GM19438 (cell line): ENCODE measurements around the gene LGI4.
"Not testable (repeated sequence)": the region's sequence is repeated elsewhere in the genome, so short reads cannot be mapped to it uniquely, and the experiment has no call there.

Source experiments
- ATAC-seq: cut with Tn5 transposase; IDR thresholded peaks from one replicate; pipeline ENCODE4 v1.9.1; 2021; ENCODE audit warnings: low read depth; ENCODE audit not compliant: unreplicated experiment

The LGI4 gene

DNA sequence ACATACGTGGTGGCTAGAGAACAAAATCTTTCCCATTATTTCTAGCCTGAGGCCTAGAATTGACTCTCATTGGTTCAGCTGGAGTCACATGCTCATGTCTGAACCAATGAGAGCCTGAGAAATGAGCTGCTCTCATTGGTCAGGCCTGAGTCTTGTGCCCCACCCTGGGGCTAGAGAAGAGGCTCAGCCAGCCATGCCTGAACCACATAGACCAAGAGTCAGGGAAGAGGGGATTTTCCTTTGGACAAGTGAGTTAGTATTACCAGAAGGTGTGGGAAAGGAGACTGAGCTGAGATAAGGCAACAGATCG is 26.5 kb upstream of the LGI4 start:
- ATAC-seq, result no peak

DNA sequence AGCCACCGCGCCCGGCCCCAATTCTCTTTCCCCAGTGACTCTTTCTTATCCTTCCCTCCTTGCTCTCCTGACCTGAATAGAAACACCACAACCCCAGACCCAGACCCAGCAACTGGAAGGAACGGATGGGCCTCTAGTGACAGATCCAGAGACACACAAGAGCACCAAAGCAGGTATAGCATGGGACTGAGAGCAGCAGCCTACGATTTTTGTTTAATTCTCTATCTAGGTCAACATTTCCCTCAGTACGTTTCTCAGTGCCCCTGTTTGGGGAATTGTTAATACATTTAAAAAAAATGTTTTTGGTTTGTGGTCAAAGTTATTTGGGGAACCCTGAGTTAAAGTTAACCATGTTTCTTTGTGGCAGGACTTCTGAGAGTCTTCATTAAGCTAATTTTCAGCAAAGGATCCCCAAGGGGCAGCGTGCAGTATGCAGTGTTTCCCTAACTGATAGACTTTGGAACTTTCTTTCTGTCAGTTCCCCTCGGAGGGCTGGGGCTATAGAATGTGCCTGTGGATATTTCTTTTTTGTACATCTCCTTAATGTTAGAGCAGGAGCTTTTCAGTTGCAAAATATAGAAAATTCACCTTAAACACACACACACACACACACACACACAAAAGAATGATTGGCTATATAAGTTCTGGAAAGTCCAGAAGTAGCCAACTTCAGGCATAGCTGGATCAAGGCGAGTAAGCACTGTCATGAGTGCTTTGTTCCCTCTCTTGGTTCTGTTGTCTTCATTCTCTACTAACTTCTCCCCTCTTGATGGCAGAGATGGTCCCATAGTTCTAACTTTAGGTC is 26.0 kb upstream of the LGI4 start:
- no peak for ATAC-seq

DNA sequence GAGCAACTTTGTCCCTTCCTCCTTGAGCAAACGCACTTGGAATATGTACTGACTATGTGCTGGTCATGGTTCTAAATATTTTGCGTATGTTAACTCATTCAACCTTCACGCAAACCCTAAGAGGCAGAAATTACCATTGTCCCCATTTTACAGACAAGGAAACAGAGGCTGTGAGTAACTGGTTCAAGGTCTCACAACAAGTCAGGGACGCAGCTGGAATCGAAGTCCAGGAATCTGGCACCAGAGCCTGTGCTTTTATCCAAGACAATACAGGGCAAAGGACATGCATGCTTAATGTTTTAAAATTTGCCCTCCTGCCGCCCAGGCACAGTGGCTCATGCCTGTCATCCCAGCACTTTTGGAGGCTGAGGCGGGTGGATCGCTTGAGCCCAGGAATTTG is 24.7 kb upstream of the LGI4 start:
- no peak for ATAC-seq

DNA sequence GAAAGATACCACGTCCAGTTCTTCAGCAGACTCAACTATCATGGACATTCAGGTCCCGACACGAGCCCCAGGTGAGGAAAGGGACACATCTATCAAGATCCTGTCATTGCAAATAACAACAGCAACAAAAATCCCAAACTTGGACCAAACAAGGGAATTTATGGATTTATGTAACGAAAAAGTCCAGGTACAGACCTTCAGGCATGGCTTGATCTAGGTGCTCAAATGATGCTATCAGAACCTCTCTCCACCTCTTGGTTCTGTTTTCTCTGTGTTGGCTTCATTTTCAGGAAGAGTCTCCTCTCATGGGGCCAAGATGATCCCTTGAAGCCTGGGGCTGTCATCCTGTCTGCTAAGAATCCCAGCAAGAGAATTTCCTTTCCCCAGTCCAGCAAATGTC is 22.6 kb upstream of the LGI4 start:
- no peak for ATAC-seq

DNA sequence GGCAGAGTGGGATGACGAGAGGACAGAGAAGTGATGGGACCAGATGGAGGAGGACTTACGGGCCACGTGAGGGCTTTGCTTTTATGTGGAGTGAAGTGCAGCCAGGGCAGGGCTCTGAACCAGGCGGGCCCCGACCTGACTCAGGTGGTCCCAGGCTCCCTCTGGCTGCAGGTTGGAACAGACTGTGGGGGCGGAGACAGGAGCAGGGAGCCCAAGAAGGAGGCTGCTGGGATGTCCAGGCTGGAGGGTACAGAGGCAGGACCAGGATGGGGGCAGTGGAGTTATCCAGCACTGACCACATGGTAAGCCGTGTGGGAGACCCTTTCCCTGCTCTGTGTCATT is 21.8 kb upstream of the LGI4 start:
- no peak for ATAC-seq

DNA sequence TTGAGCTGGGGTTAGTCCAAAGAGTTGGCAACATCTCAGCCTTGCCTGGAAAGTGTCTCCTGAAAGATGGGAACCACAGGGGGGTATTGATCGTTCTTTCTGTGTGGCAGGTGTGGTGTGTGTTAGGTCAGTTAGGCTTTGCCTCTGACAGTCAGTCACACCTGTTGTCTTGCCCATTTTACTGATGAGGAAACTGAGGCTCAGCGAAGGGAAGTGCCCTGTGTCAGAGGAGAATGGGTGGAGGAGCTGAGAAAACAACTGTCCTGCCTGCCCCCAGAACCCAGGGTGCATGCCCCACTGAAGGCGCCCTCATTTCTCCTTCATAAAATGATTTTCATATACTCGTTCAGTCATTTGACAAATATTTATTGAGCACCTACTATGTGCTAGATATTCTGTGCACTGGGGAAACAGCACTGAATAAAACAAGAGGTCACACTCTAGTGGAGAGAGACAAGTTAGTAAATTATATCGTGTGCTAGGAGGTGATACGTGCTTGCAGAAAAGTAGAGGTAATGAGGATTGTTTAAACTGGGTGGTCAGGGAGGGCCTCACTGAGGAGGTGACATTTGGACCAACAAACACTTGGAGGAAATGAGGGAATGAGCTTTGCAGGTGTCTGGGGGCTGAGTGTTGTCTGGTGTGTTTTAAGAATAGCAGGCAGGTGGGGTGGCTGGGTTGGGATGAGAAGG is 21.3 kb upstream of the LGI4 start:
- no peak for ATAC-seq

DNA sequence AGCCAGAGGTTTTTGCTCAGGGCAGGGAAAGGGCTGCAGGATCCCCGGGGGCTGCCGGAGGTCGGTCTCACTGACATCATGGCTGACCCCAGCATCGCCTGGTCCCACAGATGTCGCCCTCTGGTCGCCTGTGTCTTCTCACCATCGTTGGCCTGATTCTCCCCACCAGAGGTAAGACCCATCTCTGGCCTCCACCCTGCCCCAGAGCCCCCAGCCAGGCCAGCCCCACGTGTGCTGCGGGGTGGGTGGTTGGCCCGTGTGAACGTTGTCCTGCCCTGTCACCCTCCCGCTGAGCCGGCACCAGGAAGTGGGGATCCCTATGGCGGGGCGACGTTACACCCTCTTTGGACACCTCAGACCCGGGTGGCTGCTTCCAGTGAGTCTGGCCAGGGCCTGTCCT is 20.6 kb upstream of the LGI4 start:
- ATAC-seq, result peak; percentile 37

DNA sequence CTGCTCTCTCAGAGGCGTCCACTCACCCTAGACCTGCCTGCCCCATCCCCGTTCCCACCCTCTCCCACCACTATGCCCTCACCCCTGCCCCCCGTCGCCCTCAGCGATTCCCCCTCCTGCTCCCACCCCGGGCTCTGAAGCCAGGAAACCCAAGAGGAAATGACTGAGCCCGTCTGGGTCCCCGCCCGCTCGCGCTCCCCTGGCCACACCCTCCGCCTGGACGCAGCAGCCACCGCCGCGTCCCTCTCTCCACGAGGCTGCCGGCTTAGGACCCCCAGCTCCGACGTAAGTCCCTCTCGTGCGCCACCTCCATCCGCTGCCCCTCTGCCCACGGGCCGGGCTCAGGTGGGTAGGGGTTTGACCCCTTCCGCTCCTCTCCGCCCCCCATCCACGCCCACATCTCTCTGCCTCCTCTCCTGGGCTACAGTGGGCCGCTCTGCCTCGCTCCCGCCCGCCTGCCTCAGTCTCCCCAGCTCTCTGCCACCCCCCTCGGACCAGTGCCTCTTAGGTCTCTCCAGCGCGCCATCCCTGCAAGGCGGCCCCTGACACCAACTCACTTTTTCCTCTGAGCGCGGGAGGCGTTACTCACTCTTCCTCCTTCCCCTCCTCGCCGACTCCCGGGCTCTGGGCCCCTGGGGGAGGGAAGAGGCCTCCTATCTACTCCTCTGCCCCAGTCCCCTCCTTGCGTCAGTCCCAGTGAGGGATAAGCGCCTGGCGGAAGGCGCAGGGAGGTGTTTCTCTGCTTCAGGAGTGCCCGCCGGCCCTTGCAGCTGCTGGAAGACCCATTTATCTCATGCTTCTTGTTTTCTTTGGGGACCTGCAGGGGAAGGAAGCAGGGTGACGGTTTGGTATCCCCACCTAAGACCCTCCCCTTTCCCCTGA is 19.9 kb upstream of the LGI4 start, which contains the start of gene FXYD5:
Gene FXYD5 (plus strand): TSS at position 211 of the 882 bp plus-strand sequence. CDS start 816 bp downstream, outside the sequence.
- peak; percentile 61 for ATAC-seq

DNA sequence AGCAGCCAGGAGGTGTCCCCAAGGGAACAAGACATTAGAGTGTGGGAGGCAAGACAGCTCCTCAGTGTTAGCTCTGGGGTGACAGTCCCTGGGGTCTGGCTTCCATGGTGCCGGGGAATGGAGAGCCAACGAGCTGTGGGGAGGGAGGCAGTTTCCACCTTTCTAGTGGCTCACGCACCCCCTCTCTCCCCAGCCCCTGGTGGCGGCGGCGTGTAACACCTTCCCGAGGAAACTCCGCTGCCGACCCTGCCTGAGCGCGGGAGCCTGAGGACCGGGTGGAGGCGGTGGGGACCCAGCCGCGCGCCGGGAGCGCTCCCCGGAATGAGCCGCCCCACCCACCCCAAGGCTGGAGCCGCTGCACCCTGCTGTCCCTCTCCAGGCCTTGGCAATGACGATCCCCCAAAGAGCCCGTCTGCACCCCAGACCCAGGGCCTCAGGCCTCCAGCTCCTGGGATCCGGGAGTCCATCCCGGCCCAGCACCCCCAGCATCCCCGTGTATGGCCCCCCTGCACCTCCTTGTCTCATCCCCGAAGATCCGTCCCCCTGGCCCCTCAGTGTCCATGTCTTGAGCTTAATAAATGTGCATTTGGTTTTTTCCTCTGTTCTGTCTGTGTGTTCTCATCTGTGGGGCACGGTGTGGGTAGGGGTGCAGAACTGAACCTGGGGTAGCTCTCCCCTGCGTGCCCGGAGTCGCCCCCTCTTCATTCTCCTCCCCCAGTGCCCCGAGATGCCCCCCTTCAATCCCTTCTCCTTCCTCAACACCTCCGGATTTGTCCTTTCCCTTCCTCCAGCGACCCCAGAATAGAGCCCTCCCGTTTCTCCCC is 19.1 kb upstream of the LGI4 start:
- ATAC-seq, result no peak

DNA sequence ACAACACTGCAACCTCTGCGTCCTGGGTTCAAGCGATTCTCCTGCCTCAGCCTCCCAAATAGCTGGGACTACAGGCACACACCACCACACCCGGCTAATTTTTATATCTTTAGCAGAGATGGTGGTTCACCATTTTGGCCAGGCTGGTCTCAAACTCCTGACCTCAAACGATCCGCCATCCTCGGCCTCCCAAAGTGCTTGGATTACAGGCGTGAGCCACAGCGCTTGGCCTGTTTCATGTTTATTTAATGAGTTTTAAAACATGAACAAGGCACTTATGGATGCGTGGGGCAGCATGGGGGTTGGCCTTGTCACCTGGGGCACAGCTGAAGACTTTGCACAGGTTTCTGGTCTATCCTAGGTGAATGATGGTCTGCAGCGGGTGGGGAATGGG is 18.3 kb upstream of the LGI4 start:
- not testable (repeated sequence) for ATAC-seq

DNA sequence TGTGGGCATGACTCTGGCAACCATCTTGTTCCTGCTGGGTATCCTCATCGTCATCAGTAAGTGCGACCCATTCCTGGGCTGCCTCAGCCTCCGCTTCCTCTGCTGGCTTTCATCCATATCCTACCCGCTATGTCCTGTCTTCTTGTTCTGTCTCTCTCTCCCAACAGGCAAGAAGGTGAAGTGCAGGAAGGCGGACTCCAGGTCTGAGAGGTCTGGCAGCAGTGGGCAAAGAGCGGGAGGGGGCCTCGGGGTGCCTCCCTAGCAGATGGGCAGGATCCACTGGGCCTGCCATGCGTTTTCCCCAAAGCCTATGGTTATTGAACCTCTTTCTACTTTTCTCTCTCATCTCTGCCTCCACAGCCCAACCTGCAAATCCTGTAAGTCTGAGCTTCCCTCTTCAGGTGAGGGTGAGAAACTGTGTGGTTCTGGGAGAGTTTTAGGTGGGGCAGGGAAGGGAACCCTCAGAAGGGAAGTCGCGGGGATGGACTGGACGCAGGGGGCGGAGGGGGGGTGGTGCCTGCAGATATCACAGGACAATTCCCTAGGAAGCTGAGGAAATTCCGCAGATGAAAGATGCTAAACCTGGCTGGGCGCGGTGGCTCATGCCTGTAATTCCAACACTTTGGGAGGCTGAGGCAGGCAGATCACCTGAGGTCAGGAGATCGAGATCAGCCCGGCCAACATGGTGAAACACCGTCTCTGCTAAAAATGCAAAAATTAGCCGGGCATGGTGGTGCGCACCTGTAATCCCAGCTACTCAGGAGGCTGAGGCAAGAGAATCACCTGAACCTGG is 16.6 kb upstream of the LGI4 start:
- no peak for ATAC-seq

DNA sequence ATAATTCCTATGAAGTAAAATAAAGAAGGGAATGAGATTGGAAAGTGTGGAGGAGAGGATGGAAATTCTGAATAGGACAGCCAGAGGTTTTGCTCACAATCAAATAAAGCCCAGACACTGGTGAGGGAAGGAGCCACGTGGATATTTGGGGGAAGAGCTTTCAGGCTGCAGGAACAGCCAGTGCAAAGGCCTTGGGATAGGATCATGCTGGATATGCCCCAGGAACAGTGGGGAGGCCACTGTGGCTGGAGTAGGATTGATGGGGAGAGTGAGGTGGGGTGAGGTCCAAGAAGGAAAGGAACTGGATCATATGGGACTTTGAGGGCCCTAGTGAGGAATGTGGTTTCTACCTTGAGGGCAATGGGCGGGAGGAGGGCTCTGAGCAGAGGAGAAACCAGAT is 15.6 kb upstream of the LGI4 start:
- ATAC-seq, result no peak

DNA sequence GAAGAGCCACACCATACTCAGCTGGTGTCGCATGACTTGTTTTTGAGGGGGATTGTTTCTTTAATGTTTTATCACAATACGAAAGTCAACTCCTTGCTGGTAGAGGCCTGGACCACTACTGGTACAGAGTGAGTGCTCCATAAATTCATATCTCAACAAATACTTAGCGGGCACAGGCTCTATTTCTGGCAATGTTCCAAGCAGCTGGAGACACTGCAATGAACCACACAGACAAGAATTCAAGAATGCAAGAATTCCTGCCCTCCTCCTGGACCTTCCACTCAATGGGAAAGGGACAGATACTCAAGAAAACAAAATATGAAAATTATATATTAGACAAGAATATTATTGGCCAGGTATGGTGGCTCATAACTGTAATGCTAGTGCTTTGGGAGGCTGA is 14.6 kb upstream of the LGI4 start:
- no peak for ATAC-seq

DNA sequence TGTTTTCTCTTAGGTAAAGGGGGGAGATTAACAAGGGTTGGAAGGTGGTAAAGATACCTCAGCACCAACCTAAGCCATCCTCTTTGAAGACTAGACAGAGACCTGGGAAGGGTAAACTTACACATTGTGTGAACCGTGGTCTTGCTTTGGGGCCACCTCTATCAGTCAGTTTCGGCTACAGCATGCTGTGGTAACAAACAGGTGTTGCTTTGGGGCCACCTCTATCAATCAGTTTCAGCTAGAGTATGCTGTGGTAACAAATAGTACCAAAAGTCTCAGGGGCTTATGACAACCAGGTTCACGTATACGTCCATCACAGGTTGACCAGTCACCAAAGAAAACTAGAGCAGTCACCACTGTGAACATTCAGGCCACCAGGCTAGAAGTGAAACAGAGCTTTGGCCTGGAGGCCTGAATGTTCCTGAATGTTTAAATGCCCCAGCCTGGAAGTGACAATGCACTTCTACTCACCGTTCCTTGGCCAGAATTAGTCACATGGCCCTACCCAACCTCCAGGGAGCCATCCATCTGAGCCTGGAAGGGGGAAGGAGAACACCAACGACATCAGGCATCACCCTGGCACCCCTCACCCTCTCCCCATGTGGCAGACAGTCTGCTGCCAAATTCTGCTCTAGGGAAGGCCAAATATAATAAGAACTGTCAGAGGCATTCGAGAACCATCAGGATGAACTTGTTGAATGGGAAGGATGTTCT is 12.0 kb upstream of the LGI4 start:
- no peak for ATAC-seq

DNA sequence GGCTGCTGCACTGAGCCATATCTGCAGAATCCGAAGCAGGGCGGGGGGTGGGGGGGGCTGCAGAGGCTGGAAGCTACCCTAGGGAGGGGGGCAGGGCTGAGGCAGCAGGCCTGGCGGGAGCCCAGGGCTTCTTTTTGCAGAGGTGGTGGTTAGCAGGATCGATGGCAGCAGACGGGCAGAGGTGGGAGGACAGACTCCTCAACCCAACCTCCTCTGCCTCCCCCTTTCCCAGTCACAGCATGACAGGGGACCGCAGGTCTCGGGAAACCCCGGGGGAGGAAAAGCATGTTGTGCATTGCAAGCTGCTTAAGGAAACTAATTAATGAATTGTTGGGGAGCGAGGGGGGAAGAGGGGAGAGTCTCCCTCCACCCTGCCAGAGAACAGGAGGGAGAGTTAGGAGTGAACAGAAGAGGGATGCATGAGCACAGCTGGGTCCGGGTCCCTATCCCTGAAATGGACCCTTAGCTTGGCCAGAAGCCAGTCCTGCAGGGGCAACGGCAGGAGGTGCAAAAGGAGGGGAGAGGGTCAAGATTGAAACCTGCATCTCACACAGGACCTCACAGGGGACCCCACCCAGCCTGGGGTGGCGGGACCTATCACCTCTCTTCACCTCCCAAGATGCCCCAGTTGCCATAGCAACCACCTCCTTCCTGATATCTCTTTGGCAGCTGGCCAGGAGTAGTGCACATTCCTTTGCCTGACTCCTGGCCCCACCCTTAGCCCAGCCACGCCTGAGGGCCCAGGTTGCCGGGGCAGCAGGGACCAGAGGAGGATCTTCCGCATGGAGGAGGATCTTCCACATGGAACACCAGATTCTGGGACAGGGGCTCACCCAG is 10.0 kb upstream of the LGI4 start:
- no peak for ATAC-seq

DNA sequence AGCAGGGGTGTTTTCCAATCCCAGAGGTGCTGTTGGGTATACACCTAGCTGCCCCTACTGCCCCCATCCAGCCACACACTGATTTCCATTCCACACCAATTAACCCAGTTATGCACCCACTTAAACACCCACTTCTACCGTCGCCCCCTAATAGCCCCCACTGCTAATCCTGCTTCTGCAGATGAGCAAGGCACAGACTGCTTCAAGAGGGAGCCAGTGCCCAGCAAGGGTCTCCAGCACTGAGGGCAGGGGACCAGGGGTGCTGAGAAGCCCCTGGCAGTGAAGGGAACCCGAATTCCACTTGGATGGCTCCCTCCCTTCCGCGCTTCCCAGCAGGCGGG is 9.4 kb upstream of the LGI4 start:
- no peak for ATAC-seq

DNA sequence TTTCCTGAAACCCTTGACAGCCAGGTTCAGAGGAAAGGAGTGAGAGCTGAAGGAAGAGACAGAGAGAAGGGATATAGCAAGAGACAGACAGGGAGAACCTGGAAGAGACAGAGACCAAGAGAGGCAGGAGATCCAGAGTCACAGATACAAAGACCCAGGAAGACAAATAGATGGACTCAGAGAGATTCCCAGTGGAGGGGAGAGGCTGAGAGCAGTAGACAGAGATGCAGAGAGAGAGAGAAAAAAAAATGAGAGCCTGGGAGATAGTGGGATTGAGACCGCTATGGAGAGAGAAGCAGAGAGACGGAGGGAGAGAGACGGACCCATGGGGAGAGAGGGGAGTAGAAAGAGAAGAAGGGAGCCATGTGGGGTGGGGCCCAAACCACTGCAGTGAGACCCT is 9.0 kb upstream of the LGI4 start:
- no peak for ATAC-seq

DNA sequence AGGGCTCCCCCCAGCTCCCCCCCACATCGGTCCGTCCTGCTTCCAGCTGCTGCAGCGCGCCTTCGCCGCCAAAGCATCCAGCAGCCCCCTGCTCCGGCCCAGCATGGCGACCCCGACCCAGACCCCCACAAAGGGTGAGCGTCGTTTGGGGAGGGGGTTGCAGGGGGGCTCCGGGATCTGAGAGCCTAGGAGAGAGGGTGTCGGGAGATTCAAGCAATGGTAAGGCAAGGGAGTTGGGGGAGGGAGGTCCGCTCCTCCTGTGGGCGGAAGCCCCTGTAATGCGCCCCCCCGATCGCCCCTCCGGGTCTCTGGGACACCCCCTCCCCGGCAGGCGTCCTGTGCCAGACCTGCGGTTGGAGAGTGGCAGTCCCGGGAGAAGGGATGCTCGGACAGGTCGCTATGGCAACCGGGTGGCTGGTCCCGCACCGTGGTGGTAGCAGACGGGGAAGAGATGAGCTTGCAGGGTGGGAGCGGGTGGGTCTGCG is 8.4 kb upstream of the LGI4 start, which contains the start of gene FXYD7:
Gene FXYD7 (plus strand): TSS at position 25 of the 485 bp plus-strand sequence. CDS start 79 bp downstream, at position 104.
- ATAC-seq, result no peak
